Kidney glomerular epithelial cell (primary cell): Measurements from ENCODE around the gene TMEM80.

ENCODE experiments used
- DNase-seq: peaks from one replicate; lab custom pipeline; 2025; lab: John Stamatoyannopoulos, UW

Gene TMEM80

GRCh38 chr11:699753-700152, 4.1 kb downstream of the TMEM80 start:
- no peak for DNase-seq

GRCh38 chr11:701741-702461, 6.3 kb downstream of the TMEM80 start:
- no peak for DNase-seq

- DNase-seq, result peak; percentile 63
These were observed 7.1 kb downstream of the TMEM80 start for GRCh38 chr11:702462-703461.

GRCh38 chr11:703506-703905, 7.9 kb downstream of the TMEM80 start:
- DNase-seq, result no peak

- no peak for DNase-seq
These were observed 8.6 kb downstream of the TMEM80 start for GRCh38 chr11:704228-704674.

GRCh38 chr11:704781-705645, 9.4 kb downstream of the TMEM80 start:
- no peak for DNase-seq

GRCh38 chr11:705646-706438, 10.2 kb downstream of the TMEM80 start, which contains the start of gene EPS8L2:
EPS8L2 (plus strand) TSS chr11:706231; CDS start chr11:709408, 3,177 bp downstream.
- peak; percentile 30 for DNase-seq

- DNase-seq, result no peak
These were observed 10.9 kb downstream of the TMEM80 start for GRCh38 chr11:706439-706956.

GRCh38 chr11:706957-707816, 11.6 kb downstream of the TMEM80 start:
- DNase-seq, result peak; percentile 77

GRCh38 chr11:707817-708420, 12.3 kb downstream of the TMEM80 start:
- peak; percentile 70 for DNase-seq

- DNase-seq, result no peak
These were observed 12.9 kb downstream of the TMEM80 start for GRCh38 chr11:708511-708910.

- no peak for DNase-seq
These were observed 13.7 kb downstream of the TMEM80 start for GRCh38 chr11:709109-709997.

- DNase-seq, result no peak
These were observed 18.8 kb downstream of the TMEM80 start for GRCh38 chr11:714436-714835.

GRCh38 chr11:719214-720016, 23.8 kb downstream of the TMEM80 start:
- no peak for DNase-seq

GRCh38 chr11:720017-720641, 24.5 kb downstream of the TMEM80 start:
- no peak for DNase-seq

GRCh38 chr11:720642-721246, 25.1 kb downstream of the TMEM80 start:
- DNase-seq, result no peak
